Measurements from ENCODE around the gene PDLIM4.
A peak's percentile ranks its signal among the peaks of the same experiment; 100 is the strongest.

PDLIM4 gene

GRCh38 chr5:132227485-132228240, 29.8 kb upstream of the PDLIM4 start, which contains the start of gene P4HA2:
TSS of gene P4HA2 (minus strand) at chr5:132227853. CDS start at chr5:132218626, 9,227 bp downstream.
- peak; percentile 23 for DNase-seq

- DNase-seq = no peak
Measured at GRCh38 chr5:132228241-132229035, 29.1 kb upstream of the PDLIM4 start.

GRCh38 chr5:132229236-132229635, 28.3 kb upstream of the PDLIM4 start:
- DNase-seq = no peak

GRCh38 chr5:132230871-132231270, 26.6 kb upstream of the PDLIM4 start:
- no peak for DNase-seq

GRCh38 chr5:132232465-132232864, 25.0 kb upstream of the PDLIM4 start:
- no peak for DNase-seq

- no peak for DNase-seq
Measured at GRCh38 chr5:132233081-132233480, 24.4 kb upstream of the PDLIM4 start.

GRCh38 chr5:132233811-132234683, 23.4 kb upstream of the PDLIM4 start:
- DNase-seq = no peak

- DNase-seq = no peak
Measured at GRCh38 chr5:132234684-132235062, 22.8 kb upstream of the PDLIM4 start.

- DNase-seq = no peak
Measured at GRCh38 chr5:132235340-132235739, 22.2 kb upstream of the PDLIM4 start.

- DNase-seq = no peak
Measured at GRCh38 chr5:132237141-132237540, 20.4 kb upstream of the PDLIM4 start.

GRCh38 chr5:132237670-132238069, 19.8 kb upstream of the PDLIM4 start:
- no peak for DNase-seq

- DNase-seq = peak; percentile 70
Measured at GRCh38 chr5:132238169-132238744, 19.2 kb upstream of the PDLIM4 start.

- no peak for DNase-seq
Measured at GRCh38 chr5:132238901-132239500, 18.5 kb upstream of the PDLIM4 start.

- DNase-seq = no peak
Measured at GRCh38 chr5:132239776-132240175, 17.7 kb upstream of the PDLIM4 start.

GRCh38 chr5:132243366-132243977, 14.0 kb upstream of the PDLIM4 start:
- DNase-seq = no peak

GRCh38 chr5:132245593-132245992, 11.9 kb upstream of the PDLIM4 start:
- no peak for DNase-seq

GRCh38 chr5:132246806-132247205, 10.7 kb upstream of the PDLIM4 start:
- DNase-seq = no peak

GRCh38 chr5:132250547-132250946, 6.9 kb upstream of the PDLIM4 start:
- DNase-seq = no peak

- no peak for DNase-seq
Measured at GRCh38 chr5:132251220-132251725, 6.2 kb upstream of the PDLIM4 start.

- no peak for DNase-seq
Measured at GRCh38 chr5:132253008-132253441, 4.5 kb upstream of the PDLIM4 start.

GRCh38 chr5:132253452-132254320, 3.8 kb upstream of the PDLIM4 start:
- DNase-seq = no peak

Measured in activated gamma-delta T cell treated with Interleukin-2 at 50 U/mL for 16 hours (primary cell).